ENCODE results near the gene PGC. TPM values are rescaled to one million over a fixed set of nuclear protein-coding genes. Genes with fewer than 3 reads are reported as not detected.

PGC gene
- total RNA-seq, 4 donors from 2014 or later, result not detected

DNA sequence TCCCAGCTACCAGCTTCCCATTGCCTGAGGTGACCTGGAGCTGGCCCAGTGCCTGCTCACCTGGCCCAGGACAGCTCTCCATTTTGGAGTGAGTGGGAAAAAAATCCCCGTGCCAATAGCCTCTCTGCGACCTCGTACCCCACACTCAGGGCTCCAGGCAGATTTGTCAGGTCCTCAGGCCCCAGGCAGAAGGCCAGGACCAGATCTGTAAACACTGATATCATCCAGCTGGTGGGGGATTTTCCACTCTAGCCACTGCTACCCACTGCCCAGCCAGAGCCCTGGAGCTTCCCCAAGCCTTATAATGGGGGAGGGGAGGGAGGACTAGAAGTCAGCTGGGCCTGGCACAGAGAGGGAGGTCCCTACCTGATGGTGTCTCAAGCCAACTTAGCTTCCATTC, 1.3 kb upstream of the PGC start:
- WGBS, 2 donors, result 40 to 54% methylated on average over 1 to 3 of the region's 3 CpGs
- H3K27ac ChIP-seq, result no peak overlapping the region

DNA sequence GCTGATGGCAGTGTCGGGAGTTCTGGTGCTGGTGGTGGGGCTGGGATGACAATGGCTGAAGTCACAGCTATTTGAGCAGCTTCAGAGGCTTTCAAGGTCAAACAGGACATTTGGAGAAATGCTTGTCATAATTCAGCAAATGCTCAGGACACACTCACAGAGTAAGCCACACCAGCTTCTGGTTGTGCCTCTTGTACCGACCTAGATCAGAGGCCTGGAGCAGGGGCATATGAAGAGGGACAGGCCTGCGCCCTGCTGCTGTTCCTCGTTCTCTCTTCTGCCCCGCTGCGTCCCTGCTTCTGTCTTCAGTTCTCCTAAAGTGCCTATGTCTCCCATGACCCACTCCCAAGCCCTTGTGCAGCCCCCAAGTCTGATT, 893 bp upstream of the PGC start:
- no peak for DNase-seq
- Histone ChIP-seq H3K4me3 (replicated peaks in 1 of 3) (no peak overlapping the region), H3K9me3 (no peaks in the 10 kb centered on the region), H3K27ac (no peak overlapping the region), H3K27me3 (no peaks in the 10 kb centered on the region), H3K36me3 (no peaks in the 10 kb centered on the region), H3K4me1 (peaks cover 0 to 5% of the 10 kb centered on the region in 2 donors)
- WGBS, 2 donors, result 88 to 93% methylated on average over 6 of the region's 6 CpGs
- no peak for TF ChIP-seq POLR2A (IDR thresholded peaks at IDR 0.05)
- TF ChIP-seq, protein P1, sequence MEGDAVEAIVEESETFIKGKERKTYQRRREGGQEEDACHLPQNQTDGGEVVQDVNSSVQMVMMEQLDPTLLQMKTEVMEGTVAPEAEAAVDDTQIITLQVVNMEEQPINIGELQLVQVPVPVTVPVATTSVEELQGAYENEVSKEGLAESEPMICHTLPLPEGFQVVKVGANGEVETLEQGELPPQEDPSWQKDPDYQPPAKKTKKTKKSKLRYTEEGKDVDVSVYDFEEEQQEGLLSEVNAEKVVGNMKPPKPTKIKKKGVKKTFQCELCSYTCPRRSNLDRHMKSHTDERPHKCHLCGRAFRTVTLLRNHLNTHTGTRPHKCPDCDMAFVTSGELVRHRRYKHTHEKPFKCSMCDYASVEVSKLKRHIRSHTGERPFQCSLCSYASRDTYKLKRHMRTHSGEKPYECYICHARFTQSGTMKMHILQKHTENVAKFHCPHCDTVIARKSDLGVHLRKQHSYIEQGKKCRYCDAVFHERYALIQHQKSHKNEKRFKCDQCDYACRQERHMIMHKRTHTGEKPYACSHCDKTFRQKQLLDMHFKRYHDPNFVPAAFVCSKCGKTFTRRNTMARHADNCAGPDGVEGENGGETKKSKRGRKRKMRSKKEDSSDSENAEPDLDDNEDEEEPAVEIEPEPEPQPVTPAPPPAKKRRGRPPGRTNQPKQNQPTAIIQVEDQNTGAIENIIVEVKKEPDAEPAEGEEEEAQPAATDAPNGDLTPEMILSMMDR (IDR thresholded peaks at IDR 0.05), result no peak
- intact Hi-C loops (cut with DNase I), result no loop called here

More for the DNA sequence above, 1.3 kb upstream of the PGC start:
- intact Hi-C loops (cut with DNase I), result no loop called here
- Histone ChIP-seq H3K4me3 (replicated peaks in 1 of 3) (no peak overlapping the region), H3K4me1 (peaks cover 0 to 5% of the 10 kb centered on the region in 2 donors), H3K9me3 (no peaks in the 10 kb centered on the region), H3K36me3 (no peaks in the 10 kb centered on the region), H3K27me3 (no peaks in the 10 kb centered on the region)
- TF ChIP-seq POLR2A (IDR thresholded peaks at IDR 0.05), result no peak
- TF ChIP-seq, protein P1 (IDR thresholded peaks at IDR 0.05), result no peak
- peak; percentile 10 to 27 for DNase-seq

DNA sequence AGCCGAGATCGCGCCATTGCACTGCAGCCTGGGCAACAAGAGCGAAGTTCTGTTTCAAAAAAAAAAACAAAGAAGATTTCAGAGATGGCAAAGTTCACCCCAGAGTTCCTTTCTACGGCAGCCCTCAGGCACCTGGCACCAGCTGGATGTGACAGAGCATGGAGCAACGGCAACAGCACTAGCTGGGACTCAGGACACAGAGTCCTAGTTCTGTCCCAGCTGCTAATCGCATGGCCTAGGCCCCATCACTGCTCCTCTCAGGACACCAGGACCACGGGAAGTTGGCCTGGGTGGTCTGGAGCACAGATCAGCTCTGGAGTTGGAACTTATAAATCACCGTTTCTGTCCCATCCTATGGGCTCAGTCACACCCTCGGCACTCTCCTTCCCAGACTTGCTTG, 1.1 kb downstream of the PGC start:
- TF ChIP-seq, protein P1 (IDR thresholded peaks at IDR 0.05), result no peak
- no peak for TF ChIP-seq POLR2A (IDR thresholded peaks at IDR 0.05)
- H3K27ac ChIP-seq, result no peak overlapping the region
- WGBS, 2 donors, result 91 to 95% methylated on average over 9 to 10 of the region's 10 CpGs

DNA sequence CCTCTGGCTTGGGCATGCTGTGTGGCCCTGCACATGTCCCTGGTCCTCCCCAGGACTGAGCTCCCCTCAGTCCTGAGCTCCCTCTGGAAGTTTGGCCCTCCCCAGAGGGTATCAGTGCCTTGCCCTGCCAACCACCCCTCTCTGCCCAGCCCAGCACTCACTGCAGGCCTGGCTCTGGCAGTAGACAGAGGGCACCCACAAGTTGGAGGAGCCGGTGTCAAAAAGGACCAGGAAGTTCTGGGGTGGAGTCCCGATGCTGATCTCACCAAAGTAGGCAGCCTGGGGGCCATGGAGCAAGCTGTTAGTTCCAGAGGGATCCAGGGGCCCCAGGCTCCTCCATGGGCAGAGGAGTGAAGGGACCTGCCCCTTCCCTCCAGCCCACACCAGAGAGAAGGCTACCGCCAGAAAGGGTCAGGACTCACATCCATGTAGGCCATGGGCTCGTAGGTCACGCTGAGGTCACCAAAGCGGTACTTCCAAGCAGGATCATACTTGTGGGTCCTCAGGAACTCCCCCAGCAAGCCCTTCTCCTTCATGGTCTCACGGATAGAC, 2.9 kb downstream of the PGC start:
- Histone ChIP-seq H3K27me3 (no peaks in the 10 kb centered on the region), H3K4me3 (replicated peaks in 1 of 3) (no peak overlapping the region), H3K27ac (no peak overlapping the region), H3K36me3 (no peaks in the 10 kb centered on the region), H3K4me1 (peaks cover 0 to 5% of the 10 kb centered on the region in 2 donors), H3K9me3 (no peaks in the 10 kb centered on the region)
- no peak for DNase-seq
- WGBS, 2 donors, result 76% methylated on average over 4 to 7 of the region's 7 CpGs
- intact Hi-C loops (cut with DNase I), result no loop called here
- TF ChIP-seq, protein P1 (IDR thresholded peaks at IDR 0.05), result no peak
- TF ChIP-seq POLR2A (IDR thresholded peaks at IDR 0.05), result no peak

More for the DNA sequence above, 1.1 kb downstream of the PGC start:
- Histone ChIP-seq H3K36me3 (no peaks in the 10 kb centered on the region), H3K4me1 (peaks cover 0 to 5% of the 10 kb centered on the region in 2 donors), H3K9me3 (no peaks in the 10 kb centered on the region), H3K27me3 (no peaks in the 10 kb centered on the region), H3K4me3 (replicated peaks in 1 of 3) (no peak overlapping the region)
- DNase-seq, result no peak
- intact Hi-C loops (cut with DNase I), result no loop called here

DNA sequence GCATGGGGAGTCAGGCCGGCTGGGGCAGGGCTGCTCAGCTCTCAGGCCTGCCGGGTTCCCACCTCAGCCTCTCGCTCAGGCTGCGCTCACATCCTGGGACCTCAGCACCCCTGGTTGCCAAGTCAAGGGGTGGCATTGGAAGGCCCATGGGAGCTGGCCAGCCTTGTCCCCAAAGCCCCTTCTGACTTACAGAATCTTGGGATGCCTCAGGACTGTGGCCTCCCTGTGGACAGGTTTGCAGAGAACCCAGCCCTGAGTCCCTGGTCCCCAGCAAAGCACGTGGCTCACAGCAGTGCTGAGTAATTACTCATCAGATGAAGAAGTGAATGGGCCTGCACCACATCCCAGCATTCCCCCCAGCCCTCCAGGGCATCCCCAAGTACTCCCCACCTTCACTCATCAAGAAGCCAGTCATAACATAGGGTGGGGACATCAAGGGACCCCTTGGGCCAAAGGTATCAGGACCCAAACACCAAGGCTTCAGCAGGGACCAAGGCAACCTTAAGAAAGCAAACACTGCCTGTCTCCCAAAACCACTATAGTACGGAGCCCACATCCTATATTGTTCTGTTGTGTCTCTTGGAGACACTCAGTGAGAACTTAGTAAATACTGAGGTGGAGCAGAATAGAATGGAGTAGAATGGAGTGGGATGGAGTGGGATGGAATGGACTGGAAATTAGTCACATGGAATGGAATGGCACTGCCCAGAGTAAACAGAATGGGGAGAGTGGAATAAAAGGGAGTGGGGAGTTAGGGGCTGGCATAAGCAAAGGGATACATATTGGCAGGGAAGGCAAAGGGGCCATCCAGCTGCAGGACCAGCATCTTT, 3.6 kb downstream of the PGC start:
- intact Hi-C loops (cut with DNase I), result no loop called here
- TF ChIP-seq, protein P1 (IDR thresholded peaks at IDR 0.05), result no peak
- no peak for TF ChIP-seq POLR2A (IDR thresholded peaks at IDR 0.05)
- Histone ChIP-seq H3K9me3 (no peaks in the 10 kb centered on the region), H3K4me3 (replicated peaks in 1 of 3) (no peak overlapping the region), H3K36me3 (no peaks in the 10 kb centered on the region), H3K27ac (no peak overlapping the region), H3K4me1 (peaks cover 0 to 5% of the 10 kb centered on the region in 2 donors), H3K27me3 (no peaks in the 10 kb centered on the region)
- 75 to 98% methylated on average over 2 to 5 of the region's 6 CpGs for WGBS, 2 donors
- no peak for DNase-seq

Data from thyroid gland (tissue), 4 donors.